HepG2 (cell line): Measurements from ENCODE around the gene PRKAR1B. TPM values are rescaled to one million over a fixed set of nuclear protein-coding genes. Genes with fewer than 3 reads are reported as not detected.
A peak's percentile ranks its signal among the peaks of the same experiment; 100 is the strongest.

Experiments
- ATAC-seq: fragments of 200-7000 bp; cut with Tn5 transposase; 3 replicates; pipeline ENCODE4 v1.9.1; 2020; ENCODE audit warnings: mild to moderate bottlenecking, moderate library complexity
- BruUV-seq: library from RNA; stranded (reverse); fragments of 400-500 nt; replicated peaks from 2 replicates; lab custom pipeline; 2021; lab: Mats Ljungman, UMichigan
- CTCF ChIA-PET: fragments of 300-600 bp; formaldehyde crosslinking; extraction: SDS; loops from one replicate; lab custom pipeline; 2021; ENCODE audit warnings: low total read pairs, inconsistent platforms, low intra/inter-chr PET ratio; lab: Yijun Ruan, JAX
- POLR2A ChIA-PET: fragments of 350-600 bp; sonication (Branson Sonifier 250); formaldehyde crosslinking; loops from one replicate; lab custom pipeline; 2020; ENCODE audit warnings: antibody characterized with exemption, inconsistent platforms; lab: Yijun Ruan, JAX
- DNase-seq: peaks from one replicate; pipeline ENCODE4 v3.0.0-alpha.2; 2015; ENCODE audit warnings: low spot score
- FAIRE-seq: peaks from 3 replicates; lab custom pipeline; 2011; peaks lifted over from hg19 to GRCh38; lab: Jason Lieb, UNC
- H2AFZ ChIP-seq: one replicate; pipeline ENCODE4 v1.6.1; 2011; ENCODE audit warnings: low read length, inconsistent platforms
- H3K27ac ChIP-seq: fragments of 300-600 bp; 3 replicates; pipeline ENCODE4 v1.8.0; 2011; ENCODE audit warnings: mixed run types, mild to moderate bottlenecking, mixed read lengths, low read length, inconsistent platforms; ENCODE audit not compliant: insufficient read depth; ENCODE audit errors: extremely low read length
- H3K27me3 ChIP-seq, 2 experiments: fragments of 200-600 bp in 1 of 2; 2 replicates in 1 of 2; 3 replicates in 1 of 2; pipeline versions ENCODE4 v1.6.0 to v1.8.0; 2011; ENCODE audit warnings: low read length in 2 of 2, mild to moderate bottlenecking in 2 of 2, moderate library complexity in 2 of 2, inconsistent platforms in 1 of 2; ENCODE audit not compliant: insufficient read depth in 2 of 2, control insufficient read depth in 1 of 2
- H3K36me3 ChIP-seq, 2 experiments: fragments of 200-600 bp in 1 of 2; replicated peaks in 1 of 2; 2 replicates in 1 of 2; 3 replicates in 1 of 2; pipeline versions ENCODE4 v1.5.1 to v1.8.0; 2011; ENCODE audit warnings: low read length in 2 of 2, inconsistent platforms in 1 of 2; ENCODE audit not compliant: insufficient read depth in 2 of 2, control insufficient read depth in 1 of 2
- H3K4me1 ChIP-seq: 2 replicates; pipeline ENCODE4 v1.5.1; 2012; ENCODE audit warnings: low read length, inconsistent platforms; ENCODE audit not compliant: insufficient read depth
- H3K4me2 ChIP-seq: 2 replicates; pipeline ENCODE4 v1.6.0; 2011; ENCODE audit warnings: low read depth, low read length, inconsistent platforms
- H3K4me3 ChIP-seq, 3 experiments: fragments of 200-600 bp in 1 of 3; sonication (generic), shearing (Covaris generic) in 1 of 3; replicated peaks in 1 of 3; 2 replicates each; pipeline ENCODE4 v1.5.1; 2011 to 2016; ENCODE audit warnings: low read length in 3 of 3, inconsistent platforms in 2 of 3, low read depth in 2 of 3, mild to moderate bottlenecking in 2 of 3, control low read depth in 1 of 3, mixed read lengths in 1 of 3; ENCODE audit not compliant: insufficient read depth in 1 of 3
- H3K79me2 ChIP-seq: one replicate; pipeline ENCODE4 v1.6.1; 2011; ENCODE audit warnings: low read length, inconsistent platforms; ENCODE audit not compliant: insufficient read depth
- H3K9ac ChIP-seq: 2 replicates; pipeline ENCODE4 v1.6.0; 2011; ENCODE audit warnings: mild to moderate bottlenecking, low read depth, low read length, inconsistent platforms; ENCODE audit not compliant: insufficient read depth
- H3K9me3 ChIP-seq: 2 replicates; pipeline ENCODE4 v1.5.1; 2012; ENCODE audit warnings: mild to moderate bottlenecking, low read length
- H4K20me1 ChIP-seq: 2 replicates; pipeline ENCODE4 v1.6.0; 2011; ENCODE audit warnings: inconsistent platforms, mild to moderate bottlenecking, low read length, moderate library complexity; ENCODE audit not compliant: insufficient read depth
- ELF3 ChIP-seq: IDR thresholded peaks from 2 replicates; pipeline ENCODE4 v1.6.1; 2016; ENCODE audit warnings: missing genetic modification reagents, missing compliant biosample characterization
- MXI1 ChIP-seq: IDR thresholded peaks from 3 replicates; pipeline ENCODE4 v1.6.1; 2012; ENCODE audit warnings: low read depth, low read length, inconsistent platforms, borderline replicate concordance
- PAX8 ChIP-seq: sonication (generic); formaldehyde crosslinking; IDR thresholded peaks from 2 replicates; pipeline ENCODE4 v1.8.0; 2022; ENCODE audit warnings: mild to moderate bottlenecking, missing genetic modification reagents, borderline replicate concordance
- RARA ChIP-seq: IDR thresholded peaks from 2 replicates; pipeline ENCODE4 v1.6.1; 2016; ENCODE audit warnings: missing genetic modification reagents, missing compliant biosample characterization
- ZBTB37 ChIP-seq: sonication (generic); formaldehyde crosslinking; IDR thresholded peaks from 2 replicates; pipeline ENCODE4 v1.4.0; 2020; ENCODE audit warnings: mild to moderate bottlenecking, missing genetic modification reagents
- ZFP1 ChIP-seq: IDR thresholded peaks from 2 replicates; pipeline ENCODE4 v1.6.1; 2016
- ZNF337 ChIP-seq: sonication (generic); formaldehyde crosslinking; IDR thresholded peaks from 2 replicates; pipeline ENCODE4 v1.5.1; 2020; ENCODE audit warnings: missing genetic modification reagents, low read depth, mild to moderate bottlenecking, borderline replicate concordance
- WGBS: methylation state at CpG from one replicate; pipeline ENCODE4 v1.1.6; 2017; ENCODE audit warnings: low lambda C conversion rate; 5-methylcytosine and 5-hydroxymethylcytosine counted together
- in situ Hi-C: cut with HindIII; loops from 2 replicates; pipeline ENCODE4 v1.10.0; 2017; ENCODE audit warnings: low pct_unique_long_range_greater_than_20kb; ENCODE audit not compliant: extremely low pct_ligation_motif_present
- intact Hi-C: fragments of 100-400 bp; cut with micrococcal nuclease; formaldehyde crosslinking; loops from one replicate; pipeline ENCODE4 v1.10.0; 2022; ENCODE audit not compliant: unreplicated experiment
- polyA plus RNA-seq, 8 experiments: library from polyadenylated mRNA; depleted of rRNA in 3 of 8; stranded (reverse) in 7 of 8; unstranded in 1 of 8; fragments of >200 nt; fragmentation: Illumina TruSeq in 4 of 8; extraction: Trizol in 4 of 8; gene quantifications; 2 replicates each; pipeline versions ENCODE4 v1.2.1 to v1.2.3, GENCODE V29; 2011 to 2016; ENCODE audit warnings: low read depth in 4 of 8, missing spikeins in 1 of 8, mixed read lengths in 1 of 8; ENCODE audit not compliant: insufficient read depth in 1 of 8
- total RNA-seq, 5 experiments: library from RNA; depleted of rRNA; stranded (reverse); fragments of >200 nt; fragmentation: Illumina TruSeq; extraction: Trizol; gene quantifications; 2 replicates each; pipeline ENCODE4 v1.2.3, GENCODE V29; 2016; ENCODE audit warnings: low read depth in 1 of 5
- TF ChIP-seq, protein P1 (sequence below): sonication (generic); formaldehyde crosslinking; IDR thresholded peaks from 2 replicates; pipeline ENCODE4 v1.8.0; 2022; ENCODE audit warnings: missing genetic modification reagents, low read depth, mild to moderate bottlenecking, borderline replicate concordance

The PRKAR1B gene
- total and polyA plus RNA-seq, 2 of the 13 experiments (the other 11 are each of a cell fraction or from before 2014, with no cell fraction given), result 7.9 to 28.2 TPM

DNA sequence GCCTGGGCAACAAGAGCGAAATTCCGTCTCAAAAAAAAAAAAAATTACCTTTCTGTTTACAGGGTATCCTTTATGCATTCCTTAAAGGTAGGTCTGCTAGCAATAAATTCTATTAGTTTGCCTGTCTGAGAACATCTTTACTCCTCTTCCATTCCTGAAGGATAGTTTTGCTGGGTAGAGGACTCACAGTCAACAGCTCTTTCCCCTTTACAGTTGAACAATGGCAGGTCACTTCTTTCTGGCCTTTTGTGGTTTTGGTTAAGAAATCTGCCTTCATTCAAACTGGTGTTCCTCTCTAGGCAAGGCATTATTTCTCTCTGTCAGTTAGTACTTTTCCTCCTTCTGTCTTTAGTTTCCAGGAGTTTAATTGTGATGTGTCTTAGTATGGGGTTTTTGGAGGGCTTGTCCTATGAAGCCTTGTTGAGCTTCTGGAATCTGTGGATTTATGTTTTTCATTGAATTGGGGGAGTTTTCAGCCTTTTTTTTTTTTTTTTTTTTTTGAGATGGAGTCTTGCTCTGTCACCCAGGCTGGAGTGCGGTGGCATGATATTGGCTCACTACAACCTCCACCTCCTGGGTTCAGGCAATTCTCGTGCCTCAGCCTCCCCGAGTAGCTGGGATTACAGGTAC lies 5.3 kb downstream of the PRKAR1B start:
- Histone ChIP-seq H3K79me2 (peaks cover 22% of the 10 kb centered on the region), H3K4me1 (peaks cover 16% of the 10 kb centered on the region), H4K20me1 (no peaks in the 10 kb centered on the region), H3K36me3 (peaks cover 4 to 14% of the 10 kb centered on the region in 2 experiments; a peak in 2 of 5 replicates), H3K27me3 (no peaks in the 10 kb centered on the region; a peak in 1 of 5 replicates), H3K9me3 (peaks cover 5% of the 10 kb centered on the region; the same call in 1 of the 2 replicates), H3K9ac (no peak overlapping the region), H2AFZ (no peak overlapping the region), H3K4me3 (no peak overlapping the region), H3K27ac (no peak overlapping the region), H3K4me2 (no peak overlapping the region)
- ATAC-seq (no peak), DNase-seq (no peak), FAIRE-seq (no peak)
- CTCF ChIA-PET, result no interaction called here
- POLR2A ChIA-PET, result interaction anchor here (0.8 kb wide), 1 partner anchor 10 kb away, joined by 3 read pairs; no protein-coding TSS in a partner anchor
- in situ Hi-C loops (no loop called here), intact Hi-C loops (no loop called here)
- 94% methylated on average over 5 of the region's 5 CpGs for WGBS
- BruUV-seq, result no TSS peak
- TF ChIP-seq MXI1 (no peak), RARA (CRISPR knock-in tag) (no peak), ELF3 (CRISPR knock-in tag) (no peak), ZFP1 (CRISPR knock-in tag) (peak; percentile 89; the same call in 1 of the 2 replicates), PAX8 (no peak), ZNF337 (CRISPR knock-in tag) (peak; percentile 61; the same call in 1 of the 2 replicates), ZBTB37 (CRISPR knock-in tag) (no peak)
- TF ChIP-seq, protein P1, sequence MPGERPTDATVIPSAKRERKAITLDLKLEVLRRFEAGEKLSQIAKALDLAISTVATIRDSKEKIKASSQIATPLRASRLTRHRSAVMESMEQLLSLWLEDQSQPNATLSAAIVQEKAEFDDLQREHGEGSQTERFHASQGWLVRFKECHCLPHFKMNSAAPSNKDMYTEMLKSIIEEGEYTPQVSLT, result no peak
